ENCODE results near the gene ASB8. TPM values are rescaled to one million over a fixed set of nuclear protein-coding genes. Genes with fewer than 3 reads are reported as not detected.

Gene ASB8, protein sequence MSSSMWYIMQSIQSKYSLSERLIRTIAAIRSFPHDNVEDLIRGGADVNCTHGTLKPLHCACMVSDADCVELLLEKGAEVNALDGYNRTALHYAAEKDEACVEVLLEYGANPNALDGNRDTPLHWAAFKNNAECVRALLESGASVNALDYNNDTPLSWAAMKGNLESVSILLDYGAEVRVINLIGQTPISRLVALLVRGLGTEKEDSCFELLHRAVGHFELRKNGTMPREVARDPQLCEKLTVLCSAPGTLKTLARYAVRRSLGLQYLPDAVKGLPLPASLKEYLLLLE
- 21.0 to 24.8 TPM (median 24.0 TPM) in 3 replicates for total RNA-seq

DNA sequence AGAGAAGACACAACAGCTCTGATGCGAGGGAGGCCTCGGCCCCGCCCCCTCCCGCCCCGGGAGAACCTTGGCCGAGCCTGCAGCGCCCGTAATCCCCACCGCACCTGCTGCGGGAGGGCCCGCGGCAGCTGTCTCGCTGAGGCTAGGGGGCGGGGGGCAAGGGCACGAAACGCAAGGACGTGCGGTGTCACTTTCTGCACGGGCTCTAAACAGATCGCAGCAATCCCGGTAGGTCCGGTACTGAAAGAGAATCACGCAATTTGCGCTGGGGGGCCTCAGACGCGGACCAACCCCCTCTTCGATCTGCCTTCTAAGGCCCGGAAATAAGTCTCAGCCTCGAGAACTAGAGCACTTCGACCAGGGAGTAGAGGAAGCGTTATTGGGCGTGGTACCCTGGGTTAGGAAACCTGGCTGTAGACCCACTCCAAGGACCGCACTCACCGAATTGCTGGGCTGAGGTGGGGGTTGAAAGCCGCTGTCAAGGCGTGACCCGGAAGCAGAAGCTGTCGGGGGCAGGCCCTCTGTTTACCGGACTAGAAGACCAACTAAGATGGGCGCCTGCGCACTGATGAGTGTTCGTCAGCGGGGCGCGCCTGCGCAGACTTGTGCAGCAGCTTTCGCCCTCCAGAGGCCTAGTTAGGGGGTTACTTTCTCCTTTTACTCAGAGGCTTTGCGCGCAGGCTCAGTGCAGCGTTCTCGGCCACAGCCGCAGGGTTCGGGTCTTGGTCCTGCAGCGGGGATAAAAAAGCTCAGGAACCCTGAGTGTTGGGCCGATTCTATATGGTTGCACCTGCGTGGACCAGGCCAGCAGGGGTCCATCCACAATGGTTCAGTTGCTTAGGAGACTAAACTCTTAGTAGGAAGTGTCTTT lies at the start of gene ASB8:
ASB8 (minus strand) TSS at position 498 of the 871 bp plus-strand sequence. CDS start 4,019 bp downstream, outside the sequence.
- TF ChIP-seq, protein P1, sequence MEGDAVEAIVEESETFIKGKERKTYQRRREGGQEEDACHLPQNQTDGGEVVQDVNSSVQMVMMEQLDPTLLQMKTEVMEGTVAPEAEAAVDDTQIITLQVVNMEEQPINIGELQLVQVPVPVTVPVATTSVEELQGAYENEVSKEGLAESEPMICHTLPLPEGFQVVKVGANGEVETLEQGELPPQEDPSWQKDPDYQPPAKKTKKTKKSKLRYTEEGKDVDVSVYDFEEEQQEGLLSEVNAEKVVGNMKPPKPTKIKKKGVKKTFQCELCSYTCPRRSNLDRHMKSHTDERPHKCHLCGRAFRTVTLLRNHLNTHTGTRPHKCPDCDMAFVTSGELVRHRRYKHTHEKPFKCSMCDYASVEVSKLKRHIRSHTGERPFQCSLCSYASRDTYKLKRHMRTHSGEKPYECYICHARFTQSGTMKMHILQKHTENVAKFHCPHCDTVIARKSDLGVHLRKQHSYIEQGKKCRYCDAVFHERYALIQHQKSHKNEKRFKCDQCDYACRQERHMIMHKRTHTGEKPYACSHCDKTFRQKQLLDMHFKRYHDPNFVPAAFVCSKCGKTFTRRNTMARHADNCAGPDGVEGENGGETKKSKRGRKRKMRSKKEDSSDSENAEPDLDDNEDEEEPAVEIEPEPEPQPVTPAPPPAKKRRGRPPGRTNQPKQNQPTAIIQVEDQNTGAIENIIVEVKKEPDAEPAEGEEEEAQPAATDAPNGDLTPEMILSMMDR (IDR thresholded peaks at IDR 0.05; ENCODE audit: unreplicated experiment): peak; percentile 35
- Mint-ChIP-seq H3K4me3 (peak within 1 kb of the TSS; percentile 97), H3K36me3 (peaks cover 3% of the 10 kb centered on the region), H3K4me1 (peaks cover 15% of the 10 kb centered on the region), H3K27ac (peak within 1 kb of the TSS; percentile 95), H3K9me3 (no peaks in the 10 kb centered on the region), H3K27me3 (ENCODE audit: low read depth) (no peaks in the 10 kb centered on the region)
- DNase-seq (ENCODE audit: low spot score in 2 of 2, unreplicated experiment in 2 of 2): peak; percentile 95 to 99

DNA sequence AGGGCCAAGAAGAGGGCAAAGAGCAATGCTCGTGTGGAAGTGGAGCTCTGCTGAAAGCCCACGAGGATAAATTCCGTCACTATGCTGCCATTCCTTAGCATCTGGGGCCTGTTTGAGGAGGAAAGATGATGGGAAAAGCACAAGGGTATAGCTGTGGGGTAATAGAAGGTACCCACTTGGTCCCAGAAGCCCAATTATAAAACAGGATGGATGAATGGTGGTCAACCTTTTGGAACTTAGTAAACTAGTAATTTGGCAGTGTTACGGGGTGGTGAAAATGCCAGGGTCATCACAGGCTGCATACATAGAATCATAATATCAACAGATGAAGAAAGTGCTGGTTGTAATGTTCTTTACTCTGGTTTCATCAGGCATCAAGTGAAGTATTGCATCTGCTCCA lies 45.9 kb upstream of the ASB8 start, which contains the start of gene OR10AD1:
OR10AD1 (minus strand) TSS at position 101 of the 400 bp plus-strand sequence; CDS start at position 101, 0 bp downstream.
- Mint-ChIP-seq H3K27me3 (ENCODE audit: low read depth) (no peaks in the 10 kb centered on the region), H3K36me3 (peaks cover 50% of the 10 kb centered on the region), H3K4me1 (peaks cover 21% of the 10 kb centered on the region), H3K27ac (no peak within 1 kb of the TSS), H3K4me3 (no peak within 1 kb of the TSS), H3K9me3 (peaks cover 51% of the 10 kb centered on the region)
- DNase-seq (ENCODE audit: low spot score in 2 of 2, unreplicated experiment in 2 of 2): no peak
- TF ChIP-seq, protein P1 (IDR thresholded peaks at IDR 0.05; ENCODE audit: unreplicated experiment): no peak

DNA sequence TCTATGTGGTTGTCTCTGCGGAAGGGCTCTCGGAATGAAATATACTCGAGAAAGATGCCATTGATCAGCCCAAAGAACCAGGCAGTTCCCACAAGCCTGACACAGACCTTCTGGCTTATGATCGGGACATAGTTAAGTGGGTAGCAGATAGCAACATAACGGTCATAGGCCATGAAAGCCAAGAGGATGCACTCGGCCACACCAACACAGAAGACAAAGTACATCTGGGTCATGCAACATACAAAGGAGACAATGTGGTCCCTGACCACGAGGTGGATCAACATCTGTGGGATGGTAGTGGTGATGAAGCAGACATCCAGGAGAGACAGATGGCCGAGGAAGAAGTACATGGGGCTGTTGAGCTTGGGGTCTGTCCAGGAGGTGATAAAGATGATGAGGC lies 45.5 kb upstream of the ASB8 start:
- Mint-ChIP-seq H3K27me3 (ENCODE audit: low read depth) (no peaks in the 10 kb centered on the region), H3K9me3 (peaks cover 51% of the 10 kb centered on the region), H3K36me3 (peaks cover 50% of the 10 kb centered on the region), H3K27ac (no peak overlapping the region), H3K4me1 (peaks cover 23% of the 10 kb centered on the region), H3K4me3 (no peak overlapping the region)
- TF ChIP-seq, protein P1 (IDR thresholded peaks at IDR 0.05; ENCODE audit: unreplicated experiment): no peak
- DNase-seq (ENCODE audit: low spot score in 2 of 2, unreplicated experiment in 2 of 2): no peak

DNA sequence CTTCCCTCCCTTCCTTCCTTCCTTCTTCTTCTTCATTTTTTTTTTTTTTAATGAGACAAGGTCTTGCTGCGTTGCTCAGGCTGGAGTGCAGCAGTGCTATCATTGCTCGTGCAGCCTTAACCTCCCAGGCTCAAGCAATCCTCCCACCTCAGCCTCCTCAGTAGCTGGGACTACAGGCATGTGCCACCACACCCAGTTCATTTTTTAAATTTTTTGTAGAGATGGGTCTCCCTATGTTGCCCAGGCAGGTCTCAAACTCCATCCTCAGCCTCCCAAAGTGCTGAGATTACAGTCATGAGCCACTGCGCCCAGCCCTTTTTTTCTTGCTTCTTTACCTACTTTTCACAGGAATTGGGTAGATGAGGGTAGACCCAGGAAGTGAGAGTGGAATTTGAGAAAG lies 44.2 kb upstream of the ASB8 start:
- TF ChIP-seq, protein P1 (IDR thresholded peaks at IDR 0.05; ENCODE audit: unreplicated experiment): no peak
- Mint-ChIP-seq H3K27ac (no peak overlapping the region), H3K4me3 (no peak overlapping the region), H3K4me1 (peaks cover 30% of the 10 kb centered on the region), H3K9me3 (peaks cover 41% of the 10 kb centered on the region), H3K27me3 (ENCODE audit: low read depth) (no peaks in the 10 kb centered on the region), H3K36me3 (peaks cover 40% of the 10 kb centered on the region)
- no peak for DNase-seq (ENCODE audit: low spot score in 2 of 2, unreplicated experiment in 2 of 2)

DNA sequence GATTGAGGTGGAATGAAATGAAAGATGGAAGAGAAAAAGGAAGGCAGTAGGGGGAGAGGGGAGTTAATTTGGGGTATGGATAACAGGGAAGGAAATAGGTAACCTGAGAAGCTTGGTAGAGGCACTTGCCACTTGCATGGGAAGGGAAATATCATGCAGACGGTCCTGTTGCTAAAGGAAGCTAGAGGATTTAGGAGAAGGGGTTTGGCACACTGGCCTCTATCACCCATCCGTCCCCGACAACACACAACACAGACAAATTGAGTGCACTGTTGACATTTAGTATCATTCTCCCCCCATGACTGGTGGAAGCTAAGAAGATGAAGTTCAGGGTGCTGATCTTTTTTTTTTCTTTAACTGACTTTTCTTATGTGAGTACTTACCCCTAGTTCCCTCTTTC lies 43.8 kb upstream of the ASB8 start:
- Mint-ChIP-seq H3K27me3 (ENCODE audit: low read depth) (no peaks in the 10 kb centered on the region), H3K9me3 (peaks cover 37% of the 10 kb centered on the region), H3K27ac (peak overlapping the region; percentile 88), H3K36me3 (peaks cover 36% of the 10 kb centered on the region), H3K4me1 (peaks cover 33% of the 10 kb centered on the region), H3K4me3 (no peak overlapping the region)
- TF ChIP-seq, protein P1 (IDR thresholded peaks at IDR 0.05; ENCODE audit: unreplicated experiment): no peak
- DNase-seq (ENCODE audit: low spot score in 2 of 2, unreplicated experiment in 2 of 2): no peak

All from mesothelial cell of epicardium (in vitro differentiated cells).